Measurements from ENCODE around the gene PXDN. TPM values are rescaled to one million over a fixed set of nuclear protein-coding genes. Genes with fewer than 3 reads are reported as not detected.

PXDN gene
- total RNA-seq, 1 experiment from 2014 or later, result 146 TPM

- Mint-ChIP-seq H3K4me3 (peak overlapping the region; percentile 60), H3K4me1 (peaks cover 50% of the 10 kb centered on the region), H3K27me3 (ENCODE audit: low read depth) (no peaks in the 10 kb centered on the region), H3K36me3 (peaks cover 53% of the 10 kb centered on the region), H3K9me3 (peaks cover 29% of the 10 kb centered on the region), H3K27ac (peak overlapping the region; percentile 100)
- CTCF ChIA-PET, result interaction anchor here (0.8 to 3.1 kb wide), 8 partner anchors 16 to 191 kb away, joined by 3 to 35 read pairs (median 6); no protein-coding TSS in a partner anchor
- POLR2A ChIA-PET, result interaction anchor here (0.6 to 2.5 kb wide), 8 partner anchors 12 to 121 kb away, joined by 3 to 12 read pairs (median 4); no protein-coding TSS in a partner anchor
- TF ChIP-seq ETV6 (CRISPR knock-in tag; IDR thresholded peaks at IDR 0.05) (no peak), ELF4 (CRISPR knock-in tag; IDR thresholded peaks at IDR 0.05; ENCODE audit: low read depth) (no peak), ZNF121 (CRISPR knock-in tag; IDR thresholded peaks at IDR 0.05) (no peak)
- DNase-seq (ENCODE audit: low spot score) (no peak), ATAC-seq (peak; percentile 9)
Measured at GRCh38 chr2:1626271-1626681, 118.0 kb downstream of the PXDN start.

DNA sequence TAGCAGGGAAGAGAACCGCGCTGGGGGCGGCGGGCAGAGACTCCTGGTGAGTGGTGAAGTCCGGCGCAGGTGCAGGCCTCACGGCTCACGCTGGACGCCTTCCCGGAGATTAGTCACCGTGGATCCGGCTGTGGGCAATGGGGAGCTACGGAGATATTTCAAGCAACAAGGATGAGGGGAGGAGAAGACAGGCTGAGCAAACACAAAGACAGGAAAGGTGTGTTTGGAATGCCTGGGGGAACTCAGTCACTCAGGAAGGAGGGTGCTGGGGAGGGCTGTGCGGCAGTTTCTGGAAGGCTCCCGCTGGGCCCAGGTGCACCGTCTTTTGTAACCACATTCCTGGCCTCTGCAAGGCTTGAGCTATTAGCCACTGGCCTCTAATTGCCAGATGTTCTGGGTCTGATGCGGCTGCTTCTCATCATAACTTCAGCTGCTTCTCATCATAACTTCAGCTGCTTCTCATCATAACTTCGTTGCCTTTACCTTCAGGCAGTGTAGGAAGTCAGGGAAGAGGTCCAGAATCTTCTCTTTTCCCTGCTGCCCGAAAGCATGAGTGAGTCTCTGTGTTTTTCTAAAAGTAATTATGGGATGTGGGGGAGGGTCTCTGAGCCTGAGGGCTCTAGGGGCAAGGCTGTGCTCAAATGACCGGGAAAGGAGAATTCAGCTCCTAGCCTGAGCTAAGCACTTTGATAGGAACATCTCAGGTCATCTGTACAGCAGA is 118.9 kb downstream of the PXDN start:
- H3K27ac Mint-ChIP-seq, result peak overlapping the region; percentile 100
- H3K36me3 Mint-ChIP-seq, result peaks cover 57% of the 10 kb centered on the region
- peak overlapping the region; percentile 60 for H3K4me3 Mint-ChIP-seq
- peaks cover 50% of the 10 kb centered on the region for H3K4me1 Mint-ChIP-seq
- peak; percentile 89 for DNase-seq (ENCODE audit: low spot score)
- POLR2A ChIA-PET, result interaction anchor here (0.6 to 2.5 kb wide), 15 partner anchors 11 to 707 kb away, joined by 3 to 12 read pairs (median 4); no protein-coding TSS in a partner anchor
- no peaks in the 10 kb centered on the region; the same call in 1 of the 2 replicates for H3K27me3 Mint-ChIP-seq (ENCODE audit: low read depth)
- CTCF ChIA-PET, result interaction anchor here (0.7 to 3.1 kb wide), 15 partner anchors 12 to 379 kb away, joined by 3 to 35 read pairs (median 4); no protein-coding TSS in a partner anchor
- H3K9me3 Mint-ChIP-seq, result peaks cover 35% of the 10 kb centered on the region
- ATAC-seq, result peak; percentile 93
- TF ChIP-seq CBFB (CRISPR knock-in tag; IDR thresholded peaks at IDR 0.05; ENCODE audit: low read depth) (no peak), MXD4 (CRISPR knock-in tag; IDR thresholded peaks at IDR 0.05; ENCODE audit: borderline replicate concordance) (0 out of 2 replicates have a peak, but pooled peaks have one; percentile 5), SP1 (CRISPR knock-in tag; conservative IDR thresholded peaks at IDR 0.05) (peak; percentile 56), TEAD4 (CRISPR knock-in tag; IDR thresholded peaks at IDR 0.05) (0 out of 2 replicates have a peak, but pooled peaks have one; percentile 39), TEAD1 (CRISPR knock-in tag; IDR thresholded peaks at IDR 0.05) (peak; percentile 95), ZBTB21 (CRISPR knock-in tag; IDR thresholded peaks at IDR 0.05; ENCODE audit: borderline replicate concordance) (0 out of 2 replicates have a peak, but pooled peaks have one; percentile 27), IRF1 (CRISPR knock-in tag; IDR thresholded peaks at IDR 0.05) (peak; percentile 54; the same call in 1 of the 2 replicates), NFE2L1 (CRISPR knock-in tag; IDR thresholded peaks at IDR 0.05) (peak; percentile 35; the same call in 1 of the 2 replicates), ERG (CRISPR knock-in tag; IDR thresholded peaks at IDR 0.05) (peak; percentile 59; the same call in 1 of the 2 replicates), ETV6 (CRISPR knock-in tag; IDR thresholded peaks at IDR 0.05) (peak; percentile 87), ZNF532 (CRISPR knock-in tag; IDR thresholded peaks at IDR 0.05; ENCODE audit: borderline replicate concordance) (no peak), SMAD3 (CRISPR knock-in tag; IDR thresholded peaks at IDR 0.05; ENCODE audit: borderline replicate concordance) (0 out of 2 replicates have a peak, but pooled peaks have one; percentile 70), FOXK1 (CRISPR knock-in tag; IDR thresholded peaks at IDR 0.05) (0 out of 2 replicates have a peak, but pooled peaks have one; percentile 57)
- TF ChIP-seq, protein P1, sequence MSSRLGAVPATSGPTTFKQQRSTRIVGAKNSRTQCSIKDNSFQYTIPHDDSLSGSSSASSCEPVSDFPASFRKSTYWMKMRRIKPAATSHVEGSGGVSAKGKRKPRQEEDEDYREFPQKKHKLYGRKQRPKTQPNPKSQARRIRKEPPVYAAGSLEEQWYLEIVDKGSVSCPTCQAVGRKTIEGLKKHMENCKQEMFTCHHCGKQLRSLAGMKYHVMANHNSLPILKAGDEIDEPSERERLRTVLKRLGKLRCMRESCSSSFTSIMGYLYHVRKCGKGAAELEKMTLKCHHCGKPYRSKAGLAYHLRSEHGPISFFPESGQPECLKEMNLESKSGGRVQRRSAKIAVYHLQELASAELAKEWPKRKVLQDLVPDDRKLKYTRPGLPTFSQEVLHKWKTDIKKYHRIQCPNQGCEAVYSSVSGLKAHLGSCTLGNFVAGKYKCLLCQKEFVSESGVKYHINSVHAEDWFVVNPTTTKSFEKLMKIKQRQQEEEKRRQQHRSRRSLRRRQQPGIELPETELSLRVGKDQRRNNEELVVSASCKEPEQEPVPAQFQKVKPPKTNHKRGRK (CRISPR knock-in tag; IDR thresholded peaks at IDR 0.05; ENCODE audit: borderline replicate concordance), result no peak
- TF ChIP-seq, protein P2, sequence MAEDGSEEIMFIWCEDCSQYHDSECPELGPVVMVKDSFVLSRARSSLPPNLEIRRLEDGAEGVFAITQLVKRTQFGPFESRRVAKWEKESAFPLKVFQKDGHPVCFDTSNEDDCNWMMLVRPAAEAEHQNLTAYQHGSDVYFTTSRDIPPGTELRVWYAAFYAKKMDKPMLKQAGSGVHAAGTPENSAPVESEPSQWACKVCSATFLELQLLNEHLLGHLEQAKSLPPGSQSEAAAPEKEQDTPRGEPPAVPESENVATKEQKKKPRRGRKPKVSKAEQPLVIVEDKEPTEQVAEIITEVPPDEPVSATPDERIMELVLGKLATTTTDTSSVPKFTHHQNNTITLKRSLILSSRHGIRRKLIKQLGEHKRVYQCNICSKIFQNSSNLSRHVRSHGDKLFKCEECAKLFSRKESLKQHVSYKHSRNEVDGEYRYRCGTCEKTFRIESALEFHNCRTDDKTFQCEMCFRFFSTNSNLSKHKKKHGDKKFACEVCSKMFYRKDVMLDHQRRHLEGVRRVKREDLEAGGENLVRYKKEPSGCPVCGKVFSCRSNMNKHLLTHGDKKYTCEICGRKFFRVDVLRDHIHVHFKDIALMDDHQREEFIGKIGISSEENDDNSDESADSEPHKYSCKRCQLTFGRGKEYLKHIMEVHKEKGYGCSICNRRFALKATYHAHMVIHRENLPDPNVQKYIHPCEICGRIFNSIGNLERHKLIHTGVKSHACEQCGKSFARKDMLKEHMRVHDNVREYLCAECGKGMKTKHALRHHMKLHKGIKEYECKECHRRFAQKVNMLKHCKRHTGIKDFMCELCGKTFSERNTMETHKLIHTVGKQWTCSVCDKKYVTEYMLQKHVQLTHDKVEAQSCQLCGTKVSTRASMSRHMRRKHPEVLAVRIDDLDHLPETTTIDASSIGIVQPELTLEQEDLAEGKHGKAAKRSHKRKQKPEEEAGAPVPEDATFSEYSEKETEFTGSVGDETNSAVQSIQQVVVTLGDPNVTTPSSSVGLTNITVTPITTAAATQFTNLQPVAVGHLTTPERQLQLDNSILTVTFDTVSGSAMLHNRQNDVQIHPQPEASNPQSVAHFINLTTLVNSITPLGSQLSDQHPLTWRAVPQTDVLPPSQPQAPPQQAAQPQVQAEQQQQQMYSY (CRISPR knock-in tag; IDR thresholded peaks at IDR 0.05), result peak; percentile 85
- TF ChIP-seq, protein P3, sequence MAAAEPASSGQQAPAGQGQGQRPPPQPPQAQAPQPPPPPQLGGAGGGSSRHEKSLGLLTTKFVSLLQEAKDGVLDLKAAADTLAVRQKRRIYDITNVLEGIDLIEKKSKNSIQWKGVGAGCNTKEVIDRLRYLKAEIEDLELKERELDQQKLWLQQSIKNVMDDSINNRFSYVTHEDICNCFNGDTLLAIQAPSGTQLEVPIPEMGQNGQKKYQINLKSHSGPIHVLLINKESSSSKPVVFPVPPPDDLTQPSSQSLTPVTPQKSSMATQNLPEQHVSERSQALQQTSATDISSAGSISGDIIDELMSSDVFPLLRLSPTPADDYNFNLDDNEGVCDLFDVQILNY (CRISPR knock-in tag; IDR thresholded peaks at IDR 0.05), result 0 out of 2 replicates have a peak, but pooled peaks have one; percentile 50
- TF ChIP-seq, protein P4, sequence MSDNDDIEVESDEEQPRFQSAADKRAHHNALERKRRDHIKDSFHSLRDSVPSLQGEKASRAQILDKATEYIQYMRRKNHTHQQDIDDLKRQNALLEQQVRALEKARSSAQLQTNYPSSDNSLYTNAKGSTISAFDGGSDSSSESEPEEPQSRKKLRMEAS (CRISPR knock-in tag; IDR thresholded peaks at IDR 0.05), result 0 out of 2 replicates have a peak, but pooled peaks have one; percentile 36
